ENCODE results near the gene NUFIP1.

GRCh38 chr13:44974056-44974793 is 15.0 kb downstream of the NUFIP1 start:
- no peak for TF ChIP-seq CTCF (IDR thresholded peaks at IDR 0.05; ENCODE audit: low read depth, low read length, poor library complexity, severe bottlenecking)
- TF ChIP-seq EZH2phosphoT487 (IDR thresholded peaks at IDR 0.05; ENCODE audit: borderline replicate concordance, low read length) = no peak

All from DOHH2 (cell line).